Mammary epithelial cell (primary cell): ENCODE results near the gene IGHMBP2.

Source experiments
- CTCF ChIP-seq, 2 donors: IDR thresholded peaks in 1 of 2; conservative IDR thresholded peaks in 1 of 2; 2 replicates each; pipeline ENCODE4 v1.5.1; 2011 to 2012; ENCODE audit warnings: inconsistent platforms in 2 of 2, low read length in 2 of 2, mild to moderate bottlenecking in 2 of 2, control low read depth in 1 of 2, low read depth in 1 of 2; ENCODE audit not compliant: insufficient read depth in 1 of 2; ENCODE audit errors: extremely low read depth in 1 of 2
- EZH2 ChIP-seq: IDR thresholded peaks from 2 replicates; pipeline ENCODE4 v1.6.1; 2012; ENCODE audit warnings: low read length, inconsistent platforms, borderline replicate concordance

- no peak for TF ChIP-seq CTCF (conservative IDR thresholded peaks at IDR 0.05 in 1 of 2, IDR thresholded peaks at IDR 0.05 in 1 of 2; ENCODE audit: extremely low read depth in 1 of 2, insufficient read depth in 1 of 2, low read depth in 1 of 2, low read length in 2 of 2)
- TF ChIP-seq EZH2 = no peak
These were observed 28.2 kb downstream of the IGHMBP2 start for GRCh38 chr11:68931911-68932310.
